ENCODE results near the gene TPRA1.
A peak's percentile ranks its signal among the peaks of the same experiment; 100 is the strongest.
"Not testable (repeated sequence)": the region's sequence is repeated elsewhere in the genome, so short reads cannot be mapped to it uniquely, and the experiment has no call there.

Gene TPRA1

DNA sequence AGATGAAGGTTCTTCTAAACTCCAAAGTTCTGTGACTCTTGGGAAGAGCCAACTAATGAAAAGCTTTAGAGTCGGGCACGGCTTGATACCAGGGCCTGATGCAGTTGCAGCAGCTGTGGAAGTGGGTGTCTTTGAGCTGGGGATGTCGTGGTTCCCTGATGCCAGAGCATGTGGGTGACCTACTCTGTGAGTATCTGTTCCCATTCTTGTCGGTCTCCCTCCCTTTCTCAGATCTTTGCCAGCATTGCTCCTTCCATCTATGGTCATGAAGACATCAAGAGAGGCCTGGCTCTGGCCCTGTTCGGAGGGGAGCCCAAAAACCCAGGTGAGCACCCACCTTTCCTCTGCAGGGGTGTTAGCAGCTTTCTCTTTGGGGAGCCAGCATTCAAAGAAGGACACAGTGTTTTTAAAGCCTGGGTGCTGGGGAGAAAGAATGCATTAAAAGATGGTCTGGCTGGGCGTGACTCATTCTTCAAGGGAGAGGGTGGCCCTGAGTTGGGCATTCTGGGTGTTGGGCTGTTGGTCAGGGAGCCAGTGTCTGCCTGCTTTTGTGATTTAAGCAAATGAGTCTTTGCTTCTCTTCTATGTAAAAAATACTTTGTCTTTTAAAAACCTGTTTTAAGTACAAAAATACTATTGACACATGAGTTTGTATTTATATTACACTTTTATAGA, 25.2 kb upstream of the TPRA1 start:
- DNase-seq: no peak

DNA sequence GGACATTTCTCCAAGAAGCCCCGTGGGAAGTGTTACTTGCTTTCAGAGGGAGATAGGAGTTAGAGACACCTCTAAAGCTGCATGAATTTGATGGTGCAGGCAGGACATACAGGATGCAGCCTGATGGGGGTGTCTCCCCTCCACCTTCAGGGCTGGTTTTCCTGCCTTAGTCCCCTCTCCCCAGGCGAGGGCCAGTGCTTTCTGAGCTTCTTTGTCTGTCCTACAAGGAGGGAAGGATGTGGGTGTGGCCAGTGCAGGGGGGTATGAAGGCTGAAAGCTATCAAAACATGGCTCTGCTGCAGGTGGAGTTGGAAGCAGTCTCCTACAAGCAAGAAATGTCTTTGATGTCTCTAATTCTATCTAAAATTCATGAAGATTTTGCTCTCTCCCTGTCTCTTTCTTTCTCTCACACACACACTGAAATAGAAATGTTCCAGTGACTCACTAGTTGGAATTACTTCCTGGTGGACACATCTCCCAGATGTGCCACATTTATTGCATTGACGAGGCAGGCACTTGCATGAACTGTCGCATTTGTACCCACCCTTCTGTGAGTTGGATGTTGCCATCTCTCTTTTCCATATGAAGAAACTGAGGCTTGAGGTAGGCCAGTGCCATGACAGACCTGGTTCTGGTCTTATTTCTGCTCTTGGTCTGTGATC, 24.5 kb upstream of the TPRA1 start:
- no peak for DNase-seq

DNA sequence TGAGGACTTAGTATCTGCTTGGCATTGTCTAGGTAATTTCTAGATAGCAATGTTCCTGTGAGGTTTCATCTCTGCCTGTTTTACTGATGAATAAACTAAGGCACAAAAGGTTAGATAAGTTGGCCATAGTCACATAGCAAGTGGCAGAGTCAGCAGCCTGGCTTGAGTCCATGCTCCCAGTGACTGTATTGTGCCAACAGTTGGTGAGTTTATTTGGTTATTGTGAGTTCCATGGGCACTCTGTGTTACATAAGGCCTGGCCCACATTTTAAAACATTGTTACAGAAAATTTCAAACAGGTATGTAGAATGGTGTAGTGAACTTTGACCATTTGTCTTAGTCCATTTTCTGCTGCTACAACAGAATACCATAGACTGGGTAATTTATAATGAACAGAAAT, 22.9 kb upstream of the TPRA1 start:
- peak; percentile 72 for DNase-seq

DNA sequence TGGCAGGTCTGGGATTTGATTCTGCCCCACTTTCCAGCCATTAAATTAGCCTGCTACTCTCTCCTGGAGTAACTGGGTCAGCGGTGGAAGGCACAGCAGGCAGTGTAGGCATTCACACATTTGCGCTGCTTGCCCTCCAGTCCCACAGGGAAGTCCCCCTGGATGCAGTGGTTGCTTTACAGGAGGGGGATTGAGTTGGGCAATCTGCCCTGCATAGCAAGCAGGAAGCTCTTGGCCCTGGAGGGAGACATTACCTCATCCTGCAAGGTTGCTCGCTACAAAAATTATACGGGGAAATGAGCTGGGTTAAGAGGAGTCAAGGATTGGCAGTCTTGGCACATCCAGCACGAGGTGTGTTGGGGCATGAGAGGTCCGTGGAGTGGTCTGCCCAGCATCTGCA, 22.4 kb upstream of the TPRA1 start:
- DNase-seq: peak; percentile 91

DNA sequence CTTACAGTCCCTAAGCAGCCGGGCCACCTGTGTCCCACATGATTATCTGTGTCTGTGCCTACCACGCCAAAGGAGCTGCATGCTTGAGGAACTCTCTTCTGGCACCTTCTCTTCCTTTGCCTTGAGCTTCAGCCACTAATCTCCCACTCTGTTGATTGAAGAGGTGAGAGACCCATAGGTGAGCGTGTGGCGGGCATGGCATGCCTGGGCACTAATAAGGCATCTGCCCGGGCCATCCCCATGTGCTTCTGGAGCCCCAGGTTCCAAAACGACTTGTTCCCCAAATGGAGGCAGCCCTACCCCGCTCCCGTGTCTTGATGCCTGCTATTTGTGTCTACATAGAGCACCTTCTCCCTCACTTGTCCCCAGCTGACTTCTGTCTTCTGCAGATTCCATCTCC, 20.7 kb upstream of the TPRA1 start:
- no peak for DNase-seq

DNA sequence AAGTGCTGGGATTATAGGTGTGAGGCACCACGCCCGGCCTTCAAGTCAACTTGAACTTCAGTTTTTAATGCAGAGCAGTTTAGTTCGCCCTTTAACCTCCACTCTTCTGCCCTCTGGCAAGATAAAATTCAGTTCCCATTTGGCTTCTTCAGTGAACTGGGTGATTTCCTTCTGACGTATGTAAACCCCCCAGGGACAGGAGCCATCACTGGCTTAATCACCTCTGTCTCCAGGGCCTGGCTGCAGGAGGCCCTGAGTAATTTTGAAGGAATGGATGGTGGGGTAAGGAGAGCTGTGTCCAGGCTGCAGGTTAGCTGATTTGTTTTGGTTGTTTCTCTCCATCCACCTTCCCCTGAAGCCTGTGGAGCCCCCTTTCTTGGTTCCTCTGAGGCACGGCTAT, 19.6 kb upstream of the TPRA1 start:
- no peak for DNase-seq

DNA sequence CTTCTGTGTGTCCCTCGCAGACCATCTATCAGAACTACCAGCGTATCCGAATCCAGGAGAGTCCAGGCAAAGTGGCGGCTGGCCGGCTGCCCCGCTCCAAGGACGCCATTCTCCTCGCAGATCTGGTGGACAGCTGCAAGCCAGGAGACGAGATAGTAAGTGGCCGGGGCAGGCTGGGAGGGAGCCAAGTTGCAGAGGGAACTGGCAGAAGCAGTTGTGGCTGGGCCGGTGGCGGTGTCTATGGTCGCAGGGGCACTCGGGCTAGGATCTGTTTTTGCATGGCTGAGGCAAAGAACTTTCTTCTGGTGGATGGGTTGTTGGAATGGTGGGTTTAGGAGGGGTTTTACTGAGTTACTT, 17.8 kb upstream of the TPRA1 start:
- DNase-seq: no peak

DNA sequence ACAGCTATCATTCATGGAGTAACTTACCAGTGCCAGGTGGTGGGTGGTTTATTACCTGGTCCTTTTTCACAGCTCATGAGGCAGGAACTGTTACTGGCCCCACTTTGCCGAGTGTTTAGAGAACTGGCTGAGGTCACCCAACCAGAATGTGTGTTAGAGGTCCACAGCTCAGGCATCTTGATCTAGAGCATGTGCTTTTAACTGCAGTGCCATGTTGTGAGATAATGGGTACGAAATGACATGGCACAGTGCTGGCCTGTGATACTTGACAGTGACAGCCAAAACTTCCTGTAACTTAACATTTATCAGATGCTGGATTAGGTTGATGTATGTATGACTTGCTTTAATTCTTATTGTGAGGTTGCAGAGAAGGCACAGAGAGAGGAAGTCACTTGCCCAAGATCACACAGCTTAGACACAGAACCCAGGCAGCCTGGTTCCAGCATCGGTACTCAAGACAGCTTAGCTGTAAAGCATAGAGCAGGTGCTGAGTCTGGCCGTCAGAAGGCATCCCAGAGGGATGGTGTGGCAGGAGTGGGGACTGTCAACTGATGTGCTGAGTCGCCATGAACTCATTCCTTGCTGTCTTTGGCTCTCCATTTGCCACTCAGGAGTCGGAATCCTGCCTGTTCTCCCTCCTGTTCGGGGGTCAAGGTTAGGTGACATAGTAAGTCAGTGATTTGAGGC, 17.3 kb upstream of the TPRA1 start:
- no peak for DNase-seq

DNA sequence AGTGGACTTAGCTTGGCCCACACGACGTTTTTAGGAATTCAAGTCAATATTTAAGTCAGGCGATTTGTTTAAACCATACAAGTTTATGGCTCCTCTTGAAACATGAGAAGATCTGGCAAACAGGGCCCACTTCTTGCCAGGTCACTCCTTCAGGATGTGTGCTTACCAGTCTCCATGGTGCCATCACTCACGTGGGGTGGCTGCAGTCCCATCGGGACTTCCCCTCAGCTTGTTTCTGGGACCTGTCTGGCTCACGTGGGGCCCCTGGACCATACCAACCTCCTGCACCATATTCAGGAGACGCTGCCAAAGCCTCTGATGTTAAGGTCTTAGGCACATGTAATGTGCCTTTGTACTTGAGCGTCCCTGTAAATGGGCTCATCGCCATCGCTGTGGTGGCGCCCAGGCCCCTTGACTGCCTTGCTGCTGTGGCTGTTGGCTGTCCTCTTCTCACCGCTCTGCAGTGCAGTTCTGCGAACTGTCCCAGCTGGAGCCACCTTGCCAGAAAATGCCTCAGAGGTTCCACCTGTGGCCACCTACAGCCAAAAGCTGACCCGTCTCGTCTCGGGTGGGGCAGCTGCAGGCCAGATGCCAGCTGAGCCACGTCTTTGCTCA, 16.6 kb upstream of the TPRA1 start:
- DNase-seq: peak; percentile 95

DNA sequence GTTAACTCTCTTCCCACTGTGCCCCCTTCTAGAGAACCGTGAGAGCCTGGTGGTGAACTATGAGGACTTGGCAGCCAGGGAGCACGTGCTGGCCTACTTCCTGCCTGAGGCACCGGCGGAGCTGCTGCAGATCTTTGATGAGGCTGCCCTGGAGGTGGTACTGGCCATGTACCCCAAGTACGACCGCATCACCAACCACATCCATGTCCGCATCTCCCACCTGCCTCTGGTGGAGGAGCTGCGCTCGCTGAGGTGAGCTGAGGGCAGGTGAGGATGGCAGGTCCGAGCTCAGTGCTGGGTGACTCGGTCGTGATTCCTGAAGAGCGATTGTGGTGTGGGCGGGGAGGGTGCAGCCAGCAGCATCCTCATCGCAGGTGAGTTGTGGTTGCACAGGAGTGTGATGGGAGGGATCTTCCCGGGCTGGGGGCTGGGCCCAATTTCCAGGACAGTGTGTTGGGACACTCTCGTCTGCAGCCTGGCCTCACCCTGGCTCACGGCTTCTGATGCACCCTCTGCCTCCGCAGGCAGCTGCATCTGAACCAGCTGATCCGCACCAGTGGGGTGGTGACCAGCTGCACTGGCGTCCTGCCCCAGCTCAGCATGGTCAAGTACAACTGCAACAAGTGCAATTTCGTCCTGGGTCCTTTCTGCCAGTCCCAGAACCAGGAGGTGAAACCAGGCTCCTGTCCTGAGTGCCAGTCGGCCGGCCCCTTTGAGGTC, 15.7 kb upstream of the TPRA1 start:
- DNase-seq: no peak

DNA sequence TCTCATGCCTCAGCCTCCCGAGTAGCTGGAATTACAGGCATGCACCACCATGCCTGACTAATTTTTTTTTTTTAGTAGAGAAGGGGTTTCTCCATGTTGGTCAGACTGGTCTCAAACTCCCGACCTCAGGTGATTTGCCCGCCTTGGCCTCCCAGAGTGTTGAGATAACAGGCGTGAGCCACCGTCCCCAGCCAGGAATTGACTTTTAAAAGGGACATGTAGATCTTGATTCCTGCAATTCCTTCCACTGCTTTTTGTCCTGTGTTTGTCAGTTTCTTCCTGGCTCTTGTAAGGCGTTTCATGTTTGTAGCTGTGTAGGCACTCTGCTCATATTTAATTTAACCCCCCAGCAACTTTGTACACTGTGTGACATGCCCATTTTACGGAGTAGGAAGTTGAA, 15.0 kb upstream of the TPRA1 start:
- DNase-seq: not testable (repeated sequence)

DNA sequence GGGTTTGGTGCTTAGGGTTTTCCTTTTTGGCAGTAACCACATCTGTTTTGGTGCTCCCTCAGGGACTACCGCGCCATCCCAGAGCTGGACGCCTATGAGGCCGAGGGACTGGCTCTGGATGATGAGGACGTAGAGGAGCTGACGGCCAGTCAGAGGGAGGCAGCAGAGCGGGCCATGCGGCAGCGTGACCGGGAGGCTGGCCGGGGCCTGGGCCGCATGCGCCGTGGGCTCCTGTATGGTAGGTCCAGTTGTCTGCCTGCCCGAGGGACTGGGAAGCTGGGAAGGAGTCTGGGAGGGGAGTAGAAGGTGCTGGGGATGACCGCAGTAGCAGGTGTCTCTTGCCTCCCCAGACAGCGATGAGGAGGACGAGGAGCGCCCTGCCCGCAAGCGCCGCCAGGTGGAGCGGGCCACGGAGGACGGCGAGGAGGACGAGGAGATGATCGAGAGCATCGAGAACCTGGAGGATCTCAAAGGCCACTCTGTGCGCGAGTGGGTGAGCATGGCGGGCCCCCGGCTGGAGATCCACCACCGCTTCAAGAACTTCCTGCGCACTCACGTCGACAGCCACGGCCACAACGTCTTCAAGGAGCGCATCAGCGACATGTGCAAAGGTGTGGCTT, 14.1 kb upstream of the TPRA1 start:
- DNase-seq: no peak

DNA sequence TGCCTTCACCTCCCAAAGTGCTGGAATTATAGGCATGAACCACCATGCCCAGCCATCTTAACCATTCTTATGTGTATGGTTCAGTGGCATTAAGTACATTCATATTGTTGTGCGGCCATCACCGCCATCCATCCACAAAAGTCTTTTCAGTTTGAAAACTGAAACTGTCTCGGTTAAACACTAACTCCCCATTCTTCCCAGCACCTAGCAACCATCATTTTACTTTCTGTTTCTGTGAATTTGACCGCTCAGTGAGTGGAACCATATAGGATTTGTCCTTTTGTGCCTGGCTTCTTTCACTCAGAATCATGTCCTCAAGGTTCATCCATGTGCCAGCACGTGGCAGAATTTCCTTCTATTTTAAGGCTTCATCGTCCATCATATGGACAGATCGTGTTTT, 13.5 kb upstream of the TPRA1 start:
- DNase-seq: no peak

DNA sequence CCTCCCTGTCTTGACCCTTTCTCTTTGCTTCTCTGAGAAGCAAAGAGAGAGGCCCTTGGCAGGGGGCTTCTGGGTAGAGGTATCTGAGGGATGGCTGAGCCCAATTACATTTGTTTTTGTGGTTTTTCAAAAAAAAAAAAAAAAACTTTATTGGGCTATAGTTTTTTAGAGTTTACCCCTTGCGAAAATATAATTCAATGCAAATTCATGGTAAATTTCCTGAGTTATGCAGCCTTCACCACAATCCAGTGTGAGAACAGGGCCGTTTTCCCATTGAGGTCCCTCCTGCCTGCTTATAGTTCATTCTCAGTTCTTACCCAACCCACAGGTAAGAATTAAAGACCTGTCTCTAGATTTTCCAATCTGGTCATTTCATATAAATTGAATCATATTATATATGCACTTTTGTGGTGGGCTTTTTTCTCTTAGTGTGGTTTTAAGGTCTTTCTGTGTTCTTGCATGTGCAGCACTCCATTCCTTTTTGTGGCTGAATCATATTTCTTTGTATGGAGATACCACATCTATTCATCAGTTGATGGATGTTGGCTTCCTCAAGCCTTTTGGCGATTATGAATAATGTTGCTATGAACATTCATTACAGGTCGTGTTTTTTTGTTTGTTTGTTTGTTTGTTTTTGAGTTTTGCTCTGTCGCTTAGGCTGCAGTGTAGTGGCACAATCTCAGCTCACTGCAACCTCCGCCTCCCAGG, 10.4 kb upstream of the TPRA1 start:
- DNase-seq: no peak

DNA sequence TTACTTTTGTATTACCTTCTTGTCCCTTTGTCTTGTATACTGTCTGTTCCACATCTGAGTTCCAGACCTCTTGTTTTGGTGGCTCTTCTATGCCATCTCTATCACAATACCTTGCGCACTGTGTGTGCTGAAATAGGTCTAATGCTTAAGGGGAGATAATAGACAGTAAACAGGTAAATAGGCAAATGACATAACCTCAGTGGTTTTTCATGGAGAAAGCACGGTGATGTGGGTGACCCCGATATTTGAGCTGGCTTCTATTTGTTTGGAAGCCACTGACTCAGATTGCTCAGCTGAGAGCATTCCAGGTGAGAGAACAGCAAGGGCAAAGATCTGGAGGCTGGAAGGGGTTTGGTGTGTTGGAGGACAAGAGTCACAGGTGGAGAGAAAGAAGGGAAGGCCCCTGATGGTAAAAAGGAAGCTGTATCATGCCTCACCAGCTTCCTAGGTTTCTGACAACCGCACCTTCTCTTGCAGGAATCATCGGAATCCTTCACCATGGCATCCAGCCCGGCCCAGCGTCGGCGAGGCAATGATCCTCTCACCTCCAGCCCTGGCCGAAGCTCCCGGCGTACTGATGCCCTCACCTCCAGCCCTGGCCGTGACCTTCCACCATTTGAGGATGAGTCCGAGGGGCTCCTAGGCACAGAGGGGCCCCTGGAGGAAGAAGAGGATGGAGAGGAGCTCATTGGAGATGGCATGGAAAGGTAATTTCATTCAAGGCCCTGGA, 8.5 kb upstream of the TPRA1 start:
- no peak for DNase-seq

DNA sequence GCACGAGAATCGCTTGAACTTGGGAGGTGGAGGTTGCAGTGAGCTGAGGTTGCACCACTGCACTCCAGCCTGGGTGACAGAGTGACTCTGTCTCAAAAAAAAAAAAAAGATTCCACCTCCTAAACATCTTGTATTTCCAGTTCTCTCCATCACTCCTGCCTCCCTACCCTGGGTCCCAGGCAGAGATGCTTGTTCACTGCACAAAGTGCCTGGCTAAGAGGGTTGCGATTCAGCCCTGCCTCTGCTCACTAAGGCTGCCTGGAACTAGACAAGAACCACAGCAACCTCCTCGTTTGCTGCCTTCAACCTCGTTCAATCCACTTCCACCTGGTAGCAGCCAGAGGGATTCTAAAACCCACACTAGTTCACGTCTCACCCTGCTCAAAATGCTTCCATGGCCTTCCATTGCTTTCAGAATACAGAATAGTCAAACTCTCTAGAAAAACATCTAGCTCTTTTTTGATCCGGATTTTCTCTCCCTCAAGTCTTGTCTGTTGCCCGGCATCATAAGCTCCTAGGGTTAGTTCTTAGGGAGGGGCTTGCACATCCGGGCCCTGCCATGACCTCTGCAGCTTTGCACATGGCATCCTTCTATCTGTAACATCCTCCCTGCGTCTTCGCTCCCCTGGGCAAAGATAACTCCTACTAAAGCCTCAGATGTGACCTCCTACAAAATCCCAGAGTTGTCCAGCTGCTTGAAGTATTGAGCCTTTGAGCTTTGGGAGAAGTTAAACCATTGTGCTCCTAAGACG, 6.7 kb upstream of the TPRA1 start:
- no peak for DNase-seq

DNA sequence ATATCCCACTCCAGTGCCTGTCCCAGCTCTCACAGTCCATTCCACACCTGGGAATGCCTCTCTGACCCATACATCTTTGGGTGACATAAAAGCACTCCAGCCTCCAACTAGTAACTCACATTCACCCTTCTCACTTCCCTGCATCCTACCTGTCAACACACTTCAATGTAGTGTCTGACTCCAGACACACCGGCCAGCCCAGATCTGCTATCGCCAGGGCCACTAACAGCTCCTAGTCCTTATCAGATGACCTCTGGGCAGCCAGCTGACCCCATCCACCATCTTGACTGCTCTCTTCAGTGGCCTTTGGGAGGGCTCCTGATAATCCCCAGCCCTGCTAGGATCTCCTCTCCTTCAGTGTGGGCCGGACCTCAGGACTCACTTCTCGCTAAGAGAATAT, 4.8 kb upstream of the TPRA1 start:
- no peak for DNase-seq

DNA sequence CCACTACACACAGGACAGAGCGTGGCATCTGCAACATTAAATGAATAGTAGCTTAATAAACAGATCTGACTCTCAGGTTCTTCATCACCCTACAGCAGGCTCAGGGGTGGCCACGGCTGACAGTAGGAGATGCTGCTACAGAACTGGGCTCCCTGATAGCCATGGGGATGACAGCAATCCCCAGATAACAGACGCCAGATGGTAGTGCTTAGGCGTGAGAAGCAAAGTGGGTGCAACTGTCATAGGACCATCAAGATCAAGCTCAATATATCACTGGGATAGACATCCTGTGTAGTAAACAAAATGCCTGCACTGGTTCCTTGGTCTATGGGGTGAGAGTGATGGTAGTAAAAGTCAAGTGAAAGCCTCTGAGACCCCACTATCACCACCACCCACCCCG, 2.6 kb upstream of the TPRA1 start:
- no peak for DNase-seq

DNA sequence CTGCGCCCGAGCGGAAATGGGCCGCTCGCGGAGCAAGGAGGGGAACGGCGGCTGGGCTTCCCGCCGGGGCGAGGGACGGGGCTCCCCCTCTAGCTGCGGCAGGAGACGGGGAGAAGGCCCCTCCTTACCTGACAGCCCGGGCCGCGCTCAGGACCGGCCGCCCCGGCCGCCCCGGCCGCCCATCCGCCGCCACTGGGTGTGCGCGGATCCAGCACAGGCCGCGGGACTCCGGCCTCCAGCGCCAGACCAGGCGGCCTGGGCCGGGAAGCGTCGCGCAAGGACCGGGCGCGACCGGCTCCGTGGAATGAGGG, 296 bp downstream of the TPRA1 start:
- DNase-seq: no peak

DNA sequence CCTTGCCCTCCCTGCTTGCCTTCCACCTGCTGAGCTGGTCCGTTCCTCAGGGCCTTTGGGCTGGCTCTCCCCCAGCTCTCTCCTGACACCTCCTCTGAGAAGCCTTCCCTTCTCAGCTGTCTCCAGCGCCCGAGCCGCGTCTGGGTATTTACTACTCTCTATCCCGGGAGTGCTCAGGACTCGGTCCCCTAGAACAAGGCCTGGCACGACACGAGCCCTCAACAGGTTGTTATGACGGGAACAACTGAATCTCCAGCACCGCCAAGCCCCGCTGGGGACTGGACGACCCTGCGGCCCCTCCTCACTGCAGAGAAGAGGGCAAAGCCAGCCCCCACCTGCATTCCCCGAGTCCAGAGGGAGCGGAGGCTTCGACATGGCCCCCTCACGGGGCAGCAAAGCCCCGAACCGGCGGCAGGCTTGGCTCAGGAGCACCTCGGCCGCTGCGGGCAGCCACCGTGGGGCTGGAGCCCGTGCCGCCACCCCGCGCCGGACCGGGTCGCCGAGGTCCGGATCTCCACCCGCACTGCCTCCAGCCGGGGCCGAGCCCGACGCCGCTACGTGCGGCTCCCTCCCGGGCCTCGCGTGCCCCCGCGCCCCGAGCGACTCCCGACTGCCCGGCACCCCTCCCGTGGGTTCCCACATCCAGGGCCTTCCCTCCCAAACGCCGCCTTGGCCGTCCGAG, 792 bp downstream of the TPRA1 start:
- DNase-seq: no peak

All from NCI-H2029 (cell line).